Raji (cell line): ENCODE measurements around the gene FGF18.

Experiments
- POLR2A ChIP-seq: IDR thresholded peaks from 2 replicates; pipeline ENCODE4 v1.6.1; 2011; ENCODE audit warnings: low read depth, low read length, control low read depth; ENCODE audit not compliant: insufficient read depth

FGF18 gene

DNA sequence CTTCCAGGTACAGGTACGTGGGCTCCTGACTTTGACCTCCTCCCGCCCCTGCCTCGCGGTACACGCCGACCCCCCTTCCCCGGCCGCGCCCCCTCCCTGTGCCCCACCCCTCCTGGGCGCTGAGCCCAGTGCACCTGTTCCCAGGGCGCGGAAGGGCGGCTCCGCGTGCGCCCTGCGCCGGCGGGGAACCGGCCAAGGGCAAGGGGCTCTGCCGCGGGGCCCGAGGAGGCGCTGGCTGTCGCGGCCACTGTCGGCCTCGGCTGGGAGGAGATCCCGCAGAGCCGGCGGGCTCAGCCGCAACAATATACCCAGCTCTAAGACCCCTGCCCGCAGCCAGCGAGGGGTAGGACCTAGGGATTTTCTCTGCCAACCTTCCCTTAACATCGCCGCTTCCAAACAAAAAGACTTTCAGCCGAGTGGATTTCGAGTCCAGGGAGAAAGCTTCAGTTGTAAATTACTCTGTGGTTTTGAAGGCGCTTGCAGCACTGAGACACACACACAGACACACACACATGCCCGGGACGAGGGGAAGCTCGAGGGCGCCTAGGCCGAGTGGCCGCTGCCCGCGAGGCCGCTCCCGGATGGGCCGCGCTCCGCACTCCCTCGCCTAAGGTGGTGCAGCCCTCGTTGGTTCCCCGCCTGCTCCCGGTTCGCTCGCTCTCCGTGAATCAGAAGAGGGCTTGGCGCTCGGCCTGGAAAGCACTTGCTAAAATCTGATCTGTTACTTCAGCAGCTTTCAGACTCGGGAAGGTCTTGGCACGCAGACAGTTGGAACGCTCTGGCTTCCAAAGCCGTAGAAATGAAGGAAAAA is 1.2 kb downstream of the FGF18 start:
- no peak for TF ChIP-seq POLR2A

DNA sequence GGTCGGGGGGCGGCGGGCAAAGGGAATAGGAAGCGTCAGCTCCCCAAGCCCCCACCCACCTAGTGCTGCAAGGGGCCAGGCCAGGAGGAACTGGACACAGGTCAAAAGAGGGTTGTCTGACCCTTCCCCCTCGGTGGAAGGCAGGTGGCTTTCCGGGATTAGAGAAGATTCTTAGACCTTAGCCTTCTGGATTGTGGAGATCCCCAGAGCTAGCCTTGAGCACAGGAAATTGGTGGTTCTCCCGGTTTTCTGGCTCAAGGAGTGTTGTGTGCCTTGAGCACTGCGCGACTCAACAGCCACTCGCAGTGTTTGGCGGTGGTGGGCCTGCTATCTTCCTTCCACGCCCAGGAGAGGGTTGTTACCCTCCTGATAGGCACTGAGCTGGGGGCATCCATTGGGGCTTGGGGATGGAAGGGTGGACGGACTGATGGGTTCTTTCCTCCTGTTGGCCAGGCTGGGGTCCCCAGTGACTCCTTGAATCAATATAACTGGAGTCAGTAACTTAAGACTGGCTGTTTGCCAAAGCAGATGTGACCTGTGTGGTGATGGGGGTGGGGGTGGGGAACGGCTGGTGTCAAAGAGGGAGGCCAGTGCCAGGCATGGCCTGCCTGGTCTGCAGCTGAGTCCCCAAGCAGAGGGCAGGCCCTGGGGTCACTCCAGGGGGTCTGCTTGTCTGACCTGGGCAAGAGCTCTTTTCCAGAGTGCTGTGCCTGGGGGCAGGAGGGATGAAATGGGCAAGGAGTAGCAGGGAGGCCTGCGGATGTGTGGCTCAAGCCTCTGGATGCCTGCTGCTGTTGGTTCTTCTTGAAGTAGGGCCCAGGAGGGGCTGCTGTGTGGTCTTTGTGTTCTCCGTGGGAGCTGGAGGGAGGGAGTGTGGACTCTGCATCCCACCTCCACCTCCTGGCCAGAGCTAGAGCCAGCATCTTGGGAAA is 2.1 kb downstream of the FGF18 start:
- TF ChIP-seq POLR2A: no peak

GRCh38 chr5:171422495-171422894 is 3.0 kb downstream of the FGF18 start:
- no peak for TF ChIP-seq POLR2A

DNA sequence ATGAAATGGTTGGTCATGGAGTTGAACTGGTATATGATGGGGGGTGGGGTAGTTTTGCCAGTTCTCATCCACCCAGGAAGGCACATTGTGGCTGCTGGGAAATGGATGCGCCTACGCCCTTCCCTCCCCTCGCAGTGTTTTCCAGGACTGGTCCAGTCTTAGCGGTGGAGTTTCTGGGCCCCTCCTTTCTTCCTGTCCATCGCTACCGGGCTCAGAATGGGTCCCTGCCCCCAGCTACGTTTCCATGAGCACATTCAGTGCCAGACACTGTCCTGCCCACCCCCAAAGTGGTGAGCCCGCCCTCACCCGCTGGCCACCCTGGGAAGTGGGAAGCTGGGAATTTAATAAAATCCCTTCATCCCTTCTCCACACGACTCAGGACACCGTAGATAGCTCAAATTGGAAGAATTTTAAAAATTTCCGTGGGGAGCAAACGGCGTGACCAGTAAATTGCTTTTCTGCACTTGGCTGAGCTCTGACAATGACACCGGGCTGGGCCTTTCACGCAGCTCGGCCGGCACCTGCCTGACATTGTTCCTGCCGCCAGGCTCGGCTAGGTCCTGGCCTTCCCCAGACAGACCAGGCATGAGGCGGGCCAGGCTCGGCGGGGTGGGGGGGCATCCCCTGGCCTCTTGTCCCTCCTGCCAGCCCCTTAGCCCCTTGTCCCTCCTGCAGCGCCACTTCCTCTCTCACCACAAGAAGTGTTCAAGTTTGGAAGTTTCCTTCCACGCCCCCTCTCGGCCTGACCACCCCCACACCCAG is 3.6 kb downstream of the FGF18 start:
- no peak for TF ChIP-seq POLR2A

DNA sequence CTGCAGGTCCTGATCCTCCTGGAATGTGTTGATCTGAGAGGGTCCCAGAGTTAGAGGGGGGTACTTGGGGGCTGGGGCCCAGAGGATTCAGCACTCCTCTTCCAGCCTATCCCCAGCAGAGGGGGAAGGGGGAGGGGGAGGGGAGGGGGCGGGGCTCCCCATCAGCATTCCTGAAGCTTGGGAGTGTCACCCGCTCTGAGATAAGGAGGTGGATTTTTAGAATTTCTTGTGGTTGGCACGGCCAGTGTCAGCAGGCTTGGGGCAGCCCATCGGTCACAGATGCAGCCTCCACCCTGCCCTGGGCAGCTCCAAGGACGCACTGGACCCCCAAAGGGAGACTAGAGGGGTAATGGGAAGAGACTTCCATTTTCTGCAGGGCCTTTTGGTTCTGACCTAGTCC is 5.3 kb downstream of the FGF18 start:
- no peak for TF ChIP-seq POLR2A

DNA sequence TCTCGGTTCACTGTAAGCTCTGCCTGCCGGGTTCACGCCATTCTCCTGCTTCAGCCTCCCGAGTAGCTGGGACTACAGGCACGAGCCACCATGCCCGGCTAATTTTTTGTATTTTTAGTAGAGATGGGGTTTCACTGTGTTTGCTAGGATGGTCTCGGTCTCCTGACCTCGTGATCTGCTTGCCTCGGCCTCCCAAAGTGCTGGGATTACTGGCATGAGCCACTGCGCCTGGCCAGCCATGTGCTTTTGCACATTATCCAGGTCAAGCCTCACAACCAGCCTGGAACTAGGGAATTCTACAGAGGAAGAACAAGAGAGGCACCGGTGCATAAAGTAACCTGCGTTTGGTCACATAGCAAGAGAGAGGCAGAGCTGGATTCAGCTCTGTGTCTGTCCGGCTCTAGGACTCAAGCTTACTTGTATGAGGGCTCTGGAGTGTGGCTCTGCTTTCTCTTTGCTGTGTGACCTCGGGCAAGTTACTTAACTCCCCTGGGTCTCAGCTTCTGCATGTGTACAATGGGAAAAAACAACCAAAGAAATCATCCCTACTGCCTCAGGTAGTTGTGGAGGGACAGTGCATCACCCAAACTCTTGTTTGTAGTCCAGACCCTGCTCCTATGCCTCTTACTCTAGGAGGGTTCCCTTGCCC is 6.3 kb downstream of the FGF18 start:
- no peak for TF ChIP-seq POLR2A

DNA sequence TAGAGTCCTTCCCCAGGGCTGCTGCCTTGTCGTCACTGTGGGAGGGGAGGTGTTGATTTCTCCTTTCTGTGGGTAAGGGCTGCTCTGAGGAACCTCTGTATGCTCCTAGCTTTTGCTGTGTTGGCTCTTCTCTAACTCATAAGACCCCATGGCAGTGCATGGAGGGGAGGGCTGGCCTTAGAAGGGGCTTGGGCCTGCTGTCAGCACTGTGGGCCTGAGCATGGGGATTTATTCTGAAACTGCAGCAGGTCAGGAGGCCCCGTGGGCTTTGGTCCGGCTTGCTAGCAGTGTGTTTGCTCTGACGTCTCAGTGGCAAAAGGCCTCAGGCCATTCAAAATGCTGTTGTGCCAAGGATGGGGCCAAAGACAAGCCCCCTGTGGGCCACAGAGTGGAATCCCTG is 6.8 kb downstream of the FGF18 start:
- TF ChIP-seq POLR2A: no peak

GRCh38 chr5:171426680-171427079 is 7.2 kb downstream of the FGF18 start:
- no peak for TF ChIP-seq POLR2A

GRCh38 chr5:171427318-171428167 is 8.1 kb downstream of the FGF18 start:
- TF ChIP-seq POLR2A: no peak

- TF ChIP-seq POLR2A: no peak
Measured at GRCh38 chr5:171428168-171428696, 8.8 kb downstream of the FGF18 start.

DNA sequence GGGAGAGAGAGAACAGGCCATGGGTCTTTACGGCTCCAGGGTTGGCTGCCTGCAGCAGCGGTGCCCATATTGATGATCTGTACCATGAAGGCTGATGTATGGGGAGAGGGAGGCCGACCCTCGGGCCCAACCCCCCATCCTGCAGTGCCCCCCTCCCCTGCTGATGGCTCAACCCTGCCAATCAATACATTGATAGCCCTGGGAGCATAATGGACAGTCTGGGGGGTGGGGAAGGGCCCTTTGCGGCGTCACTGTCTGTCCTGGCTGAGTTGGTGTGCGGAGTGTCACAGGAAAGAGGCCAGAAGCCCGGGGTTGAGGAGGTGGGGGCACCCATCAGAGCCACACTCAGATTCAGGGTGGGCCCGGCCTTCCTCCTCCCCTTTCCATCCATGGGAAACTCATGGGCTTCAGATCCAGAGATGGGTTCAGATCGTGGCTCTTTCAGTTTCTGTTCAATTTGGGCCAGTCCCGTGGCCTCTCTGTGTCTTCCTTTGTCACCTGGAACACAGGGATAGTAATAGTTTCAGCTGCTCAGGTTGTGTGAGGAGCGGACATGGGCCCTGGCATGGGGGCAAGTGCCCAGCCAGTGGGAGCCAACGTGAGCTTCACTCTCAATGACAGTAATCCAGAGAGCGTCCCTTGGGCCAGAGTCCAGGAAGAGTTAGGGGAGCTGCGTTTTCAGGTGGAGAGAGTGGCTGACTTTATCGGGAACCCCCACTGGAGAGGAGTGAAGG is 9.5 kb downstream of the FGF18 start:
- no peak for TF ChIP-seq POLR2A

GRCh38 chr5:171429543-171429910 is 10.1 kb downstream of the FGF18 start:
- TF ChIP-seq POLR2A: no peak

DNA sequence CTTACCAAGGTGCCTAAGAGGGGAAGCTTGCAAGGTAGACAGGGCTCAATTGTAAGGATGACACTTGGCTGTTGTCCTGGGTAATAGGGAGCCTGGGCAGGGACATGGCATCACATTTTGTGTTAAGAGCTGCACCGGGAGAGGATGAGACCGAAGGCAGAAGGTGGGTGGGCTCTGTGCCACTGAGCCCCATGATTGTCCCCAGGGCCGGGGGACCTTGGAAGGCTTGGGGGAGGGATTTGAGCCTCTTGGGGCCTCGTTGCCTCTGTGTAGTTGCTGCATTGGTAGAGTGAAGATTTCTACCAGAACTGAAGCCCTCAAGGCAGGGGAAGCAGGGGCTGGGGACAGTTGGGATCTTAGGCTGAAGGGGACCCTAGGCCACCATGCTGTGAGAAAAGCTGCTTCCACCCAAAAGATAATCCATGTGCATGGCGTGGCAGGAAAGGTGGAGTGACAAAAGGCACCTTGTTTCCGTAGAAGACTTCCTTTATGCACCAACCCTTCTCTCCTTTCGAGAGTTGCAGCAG is 11.9 kb downstream of the FGF18 start:
- no peak for TF ChIP-seq POLR2A
